K562 (cell line): ENCODE results near the gene MAP7D1. TPM values are rescaled to one million over a fixed set of nuclear protein-coding genes. Genes with fewer than 3 reads are reported as not detected.

Experiments
- ARNT ChIP-seq, 2 experiments: fragments of 450-650 bp; IDR thresholded peaks; 2 replicates each; pipeline ENCODE4 v1.6.1; 2016; ENCODE audit warnings: mild to moderate bottlenecking in 1 of 2
- BACH1 ChIP-seq: fragments of 200-800 bp; sonication (Bioruptor generic); IDR thresholded peaks from 2 replicates; pipeline ENCODE4 v1.6.1; 2016; ENCODE audit warnings: missing genetic modification characterization, missing compliant biosample characterization
- DNMT1 ChIP-seq: fragments of 450-650 bp; IDR thresholded peaks from 2 replicates; pipeline ENCODE4 v1.6.1; 2016; ENCODE audit warnings: antibody characterized with exemption, mild to moderate bottlenecking
- E2F6 ChIP-seq, 2 experiments: IDR thresholded peaks; 2 replicates each; pipeline ENCODE4 v1.6.1; 2011; ENCODE audit warnings: borderline replicate concordance in 1 of 2, control low read depth in 1 of 2, low read depth in 1 of 2, low read length in 1 of 2, mild to moderate bottlenecking in 1 of 2, mixed read lengths in 1 of 2, moderate library complexity in 1 of 2; ENCODE audit not compliant: insufficient read depth in 1 of 2, insufficient read length in 1 of 2, poor library complexity in 1 of 2, severe bottlenecking in 1 of 2; ENCODE audit errors: extremely low read depth in 1 of 2
- EP400 ChIP-seq: fragments of 450-650 bp; IDR thresholded peaks from 2 replicates; pipeline ENCODE4 v1.6.1; 2017; ENCODE audit warnings: antibody characterized with exemption, mild to moderate bottlenecking, moderate library complexity
- FOXO4 ChIP-seq: fragments of 450-650 bp; formaldehyde crosslinking; IDR thresholded peaks from 2 replicates; pipeline ENCODE4 v1.4.0; 2020; ENCODE audit warnings: mild to moderate bottlenecking, moderate library complexity
- GTF2E2 ChIP-seq: fragments of 200-800 bp; sonication (Bioruptor generic); IDR thresholded peaks from 2 replicates; pipeline ENCODE4 v1.6.1; 2016; ENCODE audit warnings: missing genetic modification characterization, missing compliant biosample characterization
- GTF3C2 ChIP-seq: IDR thresholded peaks from 3 replicates; pipeline ENCODE4 v1.6.1; 2011; ENCODE audit warnings: borderline replicate concordance, mild to moderate bottlenecking, moderate library complexity; ENCODE audit not compliant: insufficient read length; ENCODE audit errors: extremely low read depth
- HMG20A ChIP-seq: fragments of 450-650 bp; formaldehyde crosslinking; conservative IDR thresholded peaks from 2 replicates; pipeline ENCODE4 v1.4.0; 2020; ENCODE audit warnings: mild to moderate bottlenecking, mixed read lengths
- HMG20B ChIP-seq: fragments of 250-450 bp; sonication (Bioruptor Pico); IDR thresholded peaks from 2 replicates; pipeline ENCODE4 v1.5.0; 2021; ENCODE audit warnings: mild to moderate bottlenecking
- KLF6 ChIP-seq: fragments of 250-450 bp; sonication (Bioruptor Pico); IDR thresholded peaks from 2 replicates; pipeline ENCODE4 v1.4.0; 2020; ENCODE audit warnings: mild to moderate bottlenecking, moderate library complexity, borderline replicate concordance
- NFIX ChIP-seq: fragments of 250-450 bp; sonication (Bioruptor Pico); IDR thresholded peaks from 2 replicates; pipeline ENCODE4 v1.4.0; 2020; ENCODE audit warnings: low read depth, mild to moderate bottlenecking, moderate library complexity
- OTX1 ChIP-seq: fragments of 450-650 bp; formaldehyde crosslinking; IDR thresholded peaks from 2 replicates; pipeline ENCODE4 v1.4.0; 2022; ENCODE audit warnings: mild to moderate bottlenecking
- SMARCC2 ChIP-seq: fragments of 450-650 bp; IDR thresholded peaks from 2 replicates; pipeline ENCODE4 v1.6.1; 2017; ENCODE audit warnings: antibody characterized with exemption, moderate library complexity, mild to moderate bottlenecking, low read depth
- TAF1 ChIP-seq: IDR thresholded peaks from 2 replicates; pipeline ENCODE4 v1.6.1; 2011; ENCODE audit warnings: mild to moderate bottlenecking, low read length, moderate library complexity; ENCODE audit not compliant: insufficient read depth, control insufficient read depth, severe bottlenecking; ENCODE audit errors: extremely low read depth
- ZNF263 ChIP-seq: sonication (generic); formaldehyde crosslinking; IDR thresholded peaks from 2 replicates; pipeline ENCODE4 v1.8.0; 2022; ENCODE audit warnings: mild to moderate bottlenecking, missing genetic modification reagents, borderline replicate concordance
- ZNF785 ChIP-seq: fragments of 250-450 bp; sonication (Bioruptor Pico); IDR thresholded peaks from 2 replicates; pipeline ENCODE4 v1.4.0; 2020; ENCODE audit warnings: mild to moderate bottlenecking
- polyA plus RNA-seq, 8 experiments: library from polyadenylated mRNA; depleted of rRNA in 4 of 8; stranded (reverse) in 5 of 8; unstranded in 3 of 8; fragments of >200 nt; fragmentation: Nextera tagmentation in 2 of 8; fragmentation: Illumina TruSeq in 1 of 8; extraction: Ambion mirVana in 2 of 8; extraction: Trizol in 1 of 8; gene quantifications; 2 replicates each; pipeline versions ENCODE4 v1.2.1 to v1.2.3, GENCODE V29; 2011 to 2014; ENCODE audit warnings: inconsistent platforms in 1 of 8, missing spikeins in 1 of 8
- total RNA-seq, 7 experiments: library from RNA; depleted of rRNA in 6 of 7; stranded (reverse); fragments of >200 nt in 6 of 7; fragmentation: Illumina TruSeq in 2 of 7; extraction: Trizol in 2 of 7; gene quantifications; 2 replicates each; pipeline versions ENCODE4 v1.2.1 to v1.2.3, GENCODE V29; 2011 to 2021; ENCODE audit warnings: low replicate concordance in 1 of 7
- TF ChIP-seq, protein P1 (sequence below): sonication (generic); formaldehyde crosslinking; IDR thresholded peaks from 2 replicates; pipeline ENCODE4 v1.8.0; 2022; ENCODE audit warnings: mild to moderate bottlenecking, missing genetic modification reagents, borderline replicate concordance

The MAP7D1 gene
- total and polyA plus RNA-seq, 9 of the 15 experiments (the other 6 are each of a cell fraction or from before 2014, with no cell fraction given), result 3.6 to 108 (median 34.5) TPM

GRCh38 chr1:36155408-36156328 is at the start of gene MAP7D1 (continued):
- TF ChIP-seq, protein P1, sequence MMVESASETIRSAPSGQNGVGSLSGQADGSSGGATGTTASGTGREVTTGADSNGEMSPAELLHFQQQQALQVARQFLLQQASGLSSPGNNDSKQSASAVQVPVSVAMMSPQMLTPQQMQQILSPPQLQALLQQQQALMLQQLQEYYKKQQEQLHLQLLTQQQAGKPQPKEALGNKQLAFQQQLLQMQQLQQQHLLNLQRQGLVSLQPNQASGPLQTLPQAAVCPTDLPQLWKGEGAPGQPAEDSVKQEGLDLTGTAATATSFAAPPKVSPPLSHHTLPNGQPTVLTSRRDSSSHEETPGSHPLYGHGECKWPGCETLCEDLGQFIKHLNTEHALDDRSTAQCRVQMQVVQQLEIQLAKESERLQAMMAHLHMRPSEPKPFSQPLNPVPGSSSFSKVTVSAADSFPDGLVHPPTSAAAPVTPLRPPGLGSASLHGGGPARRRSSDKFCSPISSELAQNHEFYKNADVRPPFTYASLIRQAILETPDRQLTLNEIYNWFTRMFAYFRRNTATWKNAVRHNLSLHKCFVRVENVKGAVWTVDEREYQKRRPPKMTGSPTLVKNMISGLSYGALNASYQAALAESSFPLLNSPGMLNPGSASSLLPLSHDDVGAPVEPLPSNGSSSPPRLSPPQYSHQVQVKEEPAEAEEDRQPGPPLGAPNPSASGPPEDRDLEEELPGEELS (CRISPR knock-in tag), result no peak
- TF ChIP-seq GTF2E2, result peak; percentile 44; the same call in 1 of the 2 replicates
- TF ChIP-seq OTX1, result peak; percentile 59; the same call in 1 of the 2 replicates
- TF ChIP-seq E2F6 (IDR thresholded peaks at IDR 0.05; ENCODE audit: borderline replicate concordance in 1 of 2, extremely low read depth in 1 of 2, insufficient read depth in 1 of 2, insufficient read length in 1 of 2, low read depth in 1 of 2, low read length in 1 of 2, poor library complexity in 1 of 2, severe bottlenecking in 1 of 2), result peak in 1 of 2 experiments; percentile 4
- peak; percentile 52 for TF ChIP-seq EP400
- no peak for TF ChIP-seq NFIX
- no peak for TF ChIP-seq DNMT1
- no peak for TF ChIP-seq HMG20A
- TF ChIP-seq SMARCC2, result peak; percentile 69
- no peak for TF ChIP-seq ARNT (IDR thresholded peaks at IDR 0.05)
- no peak for TF ChIP-seq BACH1 (tag)
- peak; percentile 25; the same call in 1 of the 2 replicates for TF ChIP-seq KLF6
- no peak for TF ChIP-seq ZNF785
- TF ChIP-seq HMG20B (CRISPR knock-in tag), result no peak
- 0 out of 2 replicates have a peak, but pooled peaks have one; percentile 61 for TF ChIP-seq FOXO4 (CRISPR knock-in tag)
- no peak for TF ChIP-seq GTF3C2
- peak; percentile 68 for TF ChIP-seq TAF1
- peak; percentile 94 for TF ChIP-seq ZNF263
